LNCAP (cell line): Measurements from ENCODE around the gene NOM1.

ENCODE experiments used
- TF ChIP-seq, protein P1 (sequence below): fragments of 450-650 bp; IDR thresholded peaks from 2 replicates; pipeline ENCODE4 v1.5.1; 2017; ENCODE audit warnings: mild to moderate bottlenecking

The NOM1 gene

DNA sequence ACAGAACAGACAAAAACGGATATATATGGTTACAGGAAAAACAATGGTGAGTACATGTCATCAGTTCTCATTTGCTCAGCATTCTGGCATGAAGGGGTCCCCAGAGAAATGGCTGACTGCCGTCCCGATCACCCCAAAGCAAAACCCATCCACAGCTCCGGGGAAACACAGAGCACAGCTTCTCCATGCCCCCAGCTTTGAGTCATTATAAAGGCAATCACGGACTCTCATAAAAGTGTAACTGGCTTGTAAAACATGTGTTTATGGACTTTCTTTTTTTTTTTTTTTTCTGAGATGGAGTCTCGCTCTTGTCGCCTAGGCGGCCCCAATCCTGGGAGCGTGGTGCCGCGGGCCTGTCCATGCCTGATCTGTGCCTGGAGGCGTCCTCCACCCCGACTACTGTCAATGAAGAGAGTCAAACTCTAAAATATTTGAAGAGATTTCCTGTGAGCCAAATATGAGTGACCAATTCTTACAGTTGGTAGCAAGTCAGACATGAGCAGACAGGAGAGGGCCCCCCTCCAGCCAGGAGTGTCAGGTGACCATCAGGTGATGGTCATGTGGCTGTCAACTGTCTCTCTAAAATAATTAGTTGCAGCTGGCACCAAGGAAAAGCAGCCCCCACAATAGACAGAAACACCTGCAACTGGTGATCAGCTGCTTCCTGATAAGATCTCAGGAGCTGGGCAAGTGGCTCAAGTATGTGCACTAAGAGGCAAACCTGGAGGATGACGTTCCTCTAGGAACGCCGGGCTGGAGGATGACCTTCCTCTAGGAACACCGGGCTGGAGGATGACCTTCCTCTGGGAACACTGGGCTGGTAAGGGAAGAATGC, 21.7 kb upstream of the NOM1 start:
- TF ChIP-seq, protein P1, sequence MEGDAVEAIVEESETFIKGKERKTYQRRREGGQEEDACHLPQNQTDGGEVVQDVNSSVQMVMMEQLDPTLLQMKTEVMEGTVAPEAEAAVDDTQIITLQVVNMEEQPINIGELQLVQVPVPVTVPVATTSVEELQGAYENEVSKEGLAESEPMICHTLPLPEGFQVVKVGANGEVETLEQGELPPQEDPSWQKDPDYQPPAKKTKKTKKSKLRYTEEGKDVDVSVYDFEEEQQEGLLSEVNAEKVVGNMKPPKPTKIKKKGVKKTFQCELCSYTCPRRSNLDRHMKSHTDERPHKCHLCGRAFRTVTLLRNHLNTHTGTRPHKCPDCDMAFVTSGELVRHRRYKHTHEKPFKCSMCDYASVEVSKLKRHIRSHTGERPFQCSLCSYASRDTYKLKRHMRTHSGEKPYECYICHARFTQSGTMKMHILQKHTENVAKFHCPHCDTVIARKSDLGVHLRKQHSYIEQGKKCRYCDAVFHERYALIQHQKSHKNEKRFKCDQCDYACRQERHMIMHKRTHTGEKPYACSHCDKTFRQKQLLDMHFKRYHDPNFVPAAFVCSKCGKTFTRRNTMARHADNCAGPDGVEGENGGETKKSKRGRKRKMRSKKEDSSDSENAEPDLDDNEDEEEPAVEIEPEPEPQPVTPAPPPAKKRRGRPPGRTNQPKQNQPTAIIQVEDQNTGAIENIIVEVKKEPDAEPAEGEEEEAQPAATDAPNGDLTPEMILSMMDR: no peak

DNA sequence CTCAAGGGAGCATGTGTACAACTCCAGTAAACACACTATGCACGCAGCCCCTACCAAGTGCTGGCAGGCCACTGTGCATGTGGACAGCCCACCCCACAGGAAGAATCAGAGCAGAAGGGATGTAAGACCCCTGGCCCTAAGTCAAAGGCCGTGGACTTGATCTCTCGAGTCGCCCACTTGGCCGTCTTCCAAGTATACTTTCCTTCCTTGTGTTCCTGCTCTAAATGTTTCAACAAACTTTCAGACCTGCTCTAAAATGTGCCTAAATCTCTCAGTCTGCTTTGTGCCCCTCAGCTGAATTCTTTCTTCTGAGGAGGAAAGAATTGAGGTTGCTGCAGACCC, 21.1 kb upstream of the NOM1 start:
- TF ChIP-seq, protein P1: no peak

DNA sequence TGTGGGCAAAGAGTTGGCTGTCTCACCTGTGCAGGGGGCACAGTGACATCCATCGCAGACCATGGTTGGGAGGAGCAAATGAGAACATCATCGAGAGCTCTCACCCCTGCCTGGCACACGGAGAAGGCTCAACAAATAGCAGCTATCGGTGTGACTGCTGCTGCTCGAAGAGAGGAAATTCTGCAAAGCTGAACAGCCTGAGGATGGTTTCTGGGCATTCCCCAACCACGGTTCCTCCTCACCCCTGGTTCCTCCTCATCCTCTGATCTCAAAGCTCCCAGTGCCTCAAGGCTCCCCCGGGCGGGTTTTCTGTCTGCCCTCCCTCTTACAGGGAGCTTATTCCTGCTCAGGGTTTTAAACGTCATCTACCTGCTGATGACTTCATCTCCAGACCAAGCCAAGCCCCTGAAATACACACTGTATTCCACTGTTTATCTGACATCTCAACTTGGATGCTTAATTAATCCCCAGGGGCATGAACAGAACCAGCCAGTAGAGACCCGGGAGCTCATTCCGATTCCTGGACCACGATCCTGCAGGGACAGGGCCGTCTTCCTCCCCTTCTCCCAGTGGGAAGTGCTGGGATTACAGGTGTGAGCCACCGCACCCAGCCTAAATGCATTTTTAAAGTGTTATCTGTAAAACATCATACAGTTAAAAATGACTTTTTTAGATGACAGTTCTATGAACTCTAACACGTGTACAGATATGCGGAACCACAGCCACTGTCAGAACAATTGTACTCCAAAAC, 19.5 kb upstream of the NOM1 start:
- TF ChIP-seq, protein P1: no peak

DNA sequence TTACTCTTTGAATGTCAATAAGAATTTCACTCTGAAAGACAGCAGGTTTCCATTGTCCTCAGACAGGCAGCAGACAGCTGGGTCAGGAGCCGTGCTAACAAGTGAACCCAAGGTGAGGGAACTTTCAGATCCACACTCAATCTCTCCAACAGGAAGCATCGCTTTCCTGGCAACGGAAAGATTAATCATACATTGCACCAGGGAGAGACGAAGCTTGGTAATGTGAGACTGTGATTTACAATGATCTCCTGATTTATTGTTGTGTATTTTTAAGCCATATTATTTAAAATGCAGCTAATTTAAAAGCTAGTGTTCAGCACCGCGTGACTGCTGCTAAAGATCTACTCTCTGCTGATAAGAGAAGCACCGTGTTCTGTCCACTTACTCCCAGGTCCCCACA, 17.5 kb upstream of the NOM1 start:
- TF ChIP-seq, protein P1: no peak

DNA sequence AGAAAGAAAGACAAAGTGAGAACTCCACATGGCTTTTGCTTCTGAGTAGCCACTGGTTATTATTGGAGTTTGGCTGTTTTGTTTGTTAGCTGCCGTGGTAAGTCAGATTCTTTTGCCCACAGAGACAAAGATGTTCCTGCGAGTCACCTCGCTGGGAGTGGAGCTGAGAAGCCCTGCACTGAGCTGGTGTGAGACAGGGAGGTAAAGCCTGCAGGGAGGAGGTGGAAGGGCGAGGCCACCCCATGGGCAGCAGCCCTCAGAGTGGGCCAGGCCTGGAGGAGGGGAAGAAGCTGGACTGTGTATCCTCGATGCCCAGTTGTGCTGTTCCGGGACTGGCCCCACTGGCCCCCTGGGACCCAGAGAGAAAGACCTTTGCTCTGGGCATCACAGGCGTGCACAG, 14.3 kb upstream of the NOM1 start:
- TF ChIP-seq, protein P1: no peak

DNA sequence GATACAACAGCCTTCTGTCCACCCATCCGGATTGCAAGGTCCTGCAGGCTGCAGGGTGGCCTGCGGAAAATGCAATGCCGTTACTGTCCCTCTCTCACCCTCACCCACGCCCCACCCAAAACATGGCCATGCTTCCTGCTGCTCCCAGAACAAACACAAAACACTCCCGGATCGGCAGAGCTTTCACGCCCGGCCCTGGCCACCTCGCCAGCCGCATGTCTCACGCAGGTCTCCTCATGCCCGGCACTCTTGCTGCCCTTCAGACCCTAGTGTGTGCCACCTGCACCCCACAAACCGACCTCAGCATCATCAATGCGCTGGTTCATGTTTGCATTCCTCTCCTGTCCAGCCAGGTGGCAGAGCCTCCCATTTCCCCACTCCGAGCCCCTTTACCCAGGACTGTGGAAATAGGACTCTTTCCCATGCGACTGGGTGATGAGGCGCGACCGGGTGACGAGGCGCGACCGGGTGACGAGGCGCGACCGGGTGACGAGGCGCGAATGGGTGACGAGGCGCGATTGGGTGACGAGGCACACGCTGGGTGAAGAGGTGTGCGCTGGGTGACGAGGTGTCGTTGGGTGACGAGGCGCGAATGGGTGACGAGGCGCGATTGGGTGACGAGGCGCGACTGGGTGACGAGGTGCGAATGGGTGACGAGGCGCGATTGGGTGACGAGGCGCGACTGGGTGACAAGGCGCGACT, 8.9 kb upstream of the NOM1 start:
- TF ChIP-seq, protein P1: no peak

DNA sequence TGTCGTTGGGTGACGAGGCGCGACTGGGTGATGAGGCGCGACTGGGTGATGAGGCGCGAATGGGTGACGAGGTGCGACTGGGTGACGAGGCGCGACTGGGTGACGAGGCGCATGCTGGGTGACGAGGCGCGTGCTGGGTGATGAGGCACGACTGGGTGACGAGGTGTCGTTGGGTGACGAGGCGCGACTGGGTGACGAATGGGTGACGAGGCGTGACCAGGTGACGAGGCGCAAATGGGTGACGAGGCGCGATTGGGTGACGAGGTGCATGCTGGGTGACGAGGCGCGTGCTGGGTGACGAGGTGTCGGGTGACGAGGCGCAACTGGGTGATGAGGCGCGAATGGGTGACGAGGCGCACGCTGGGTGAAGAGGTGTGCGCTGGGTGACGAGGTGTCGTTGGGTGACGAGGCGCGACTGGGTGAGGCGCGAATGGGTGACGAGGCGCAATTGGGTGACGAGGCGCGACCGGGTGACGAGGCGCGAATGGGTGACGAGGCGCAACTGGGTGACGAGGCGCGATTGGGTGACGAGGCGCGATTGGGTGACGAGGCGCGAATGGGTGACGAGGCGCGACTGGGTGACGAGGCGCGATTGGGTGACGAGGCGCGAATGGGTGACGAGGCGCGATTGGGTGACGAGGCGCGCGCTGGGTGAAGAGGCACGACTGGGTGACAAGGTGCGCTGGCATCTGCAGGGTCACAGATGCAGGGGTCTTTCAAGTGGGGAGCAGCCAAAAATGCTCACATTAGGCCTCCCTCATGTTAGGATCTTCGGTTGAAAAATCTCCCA, 7.9 kb upstream of the NOM1 start:
- TF ChIP-seq, protein P1: no peak
